ENCODE measurements around the gene NPC1L1. TPM values are rescaled to one million over a fixed set of nuclear protein-coding genes. Genes with fewer than 3 reads are reported as not detected.

The NPC1L1 gene
- total RNA-seq, 1 experiment from 2014 or later: 0.15 TPM

GRCh38 chr7:44522315-44522714, 18.8 kb downstream of the NPC1L1 start:
- no peaks in the 10 kb centered on the region for H4K20me1 ChIP-seq (ENCODE audit: insufficient read depth)
- H3K9me2 ChIP-seq (ENCODE audit: insufficient read depth): no peaks in the 10 kb centered on the region
- H3K27ac ChIP-seq (ENCODE audit: low read depth, low read length): no peak overlapping the region
- no TSS peak for BruUV-seq (replicated peaks)
- H3K4me1 ChIP-seq (ENCODE audit: control insufficient read depth in 1 of 2, insufficient read depth in 2 of 2, low read length in 2 of 2): no peaks in the 10 kb centered on the region
- H3K36me3 ChIP-seq (ENCODE audit: control insufficient read depth in 1 of 2, insufficient read depth in 2 of 2, low read length in 2 of 2): no peaks in the 10 kb centered on the region
- H3K9me3 ChIP-seq (ENCODE audit: control insufficient read depth in 1 of 2, insufficient read depth in 1 of 2, low read depth in 1 of 2, low read length in 2 of 2): no peaks in the 10 kb centered on the region
- no peak overlapping the region for H3K4me2 ChIP-seq (ENCODE audit: low read length)
- ATAC-seq: no peak
- no peak overlapping the region for H3K9ac ChIP-seq (ENCODE audit: low read length)
- no peaks in the 10 kb centered on the region for H3K27me3 ChIP-seq (ENCODE audit: insufficient read depth, low read length)
- ChIA-PET POLR2A (no interaction called here), CTCF (interaction anchor here (4.7 kb wide), 1 partner anchor 12 kb away, joined by 14 read pairs; no protein-coding TSS in a partner anchor), RAD21 (ENCODE audit: low non-redundant PET in 1 of 2, low total read pairs in 2 of 2, uncharacterized antibody in 2 of 2, unreplicated experiment in 2 of 2) (no interaction called here)
- H3K79me2 ChIP-seq (ENCODE audit: insufficient read depth, low read length): no peaks in the 10 kb centered on the region
- TF ChIP-seq SP1 (IDR thresholded peaks at IDR 0.05; ENCODE audit: low read depth): no peak
- no peak for TF ChIP-seq SIN3A (IDR thresholded peaks at IDR 0.05; ENCODE audit: low read depth)
- no peak for TF ChIP-seq FOSL1 (IDR thresholded peaks at IDR 0.05; ENCODE audit: low read depth)
- TF ChIP-seq REST (IDR thresholded peaks at IDR 0.05; ENCODE audit: low read depth): no peak
- no peak for TF ChIP-seq ELF1 (IDR thresholded peaks at IDR 0.05; ENCODE audit: borderline replicate concordance, low read depth)
- no peak for TF ChIP-seq EZH2phosphoT487 (IDR thresholded peaks at IDR 0.05; ENCODE audit: borderline replicate concordance)
- no peak for TF ChIP-seq TCF7L2 (IDR thresholded peaks at IDR 0.05; ENCODE audit: borderline replicate concordance, extremely low read depth, insufficient read depth, insufficient read length)
- TF ChIP-seq YY1 (IDR thresholded peaks at IDR 0.05; ENCODE audit: extremely low read depth, insufficient replicate concordance, low read depth, low read length): no peak
- no peak for TF ChIP-seq MAX (IDR thresholded peaks at IDR 0.05)
- TF ChIP-seq CTCF (IDR thresholded peaks at IDR 0.05 in 2 of 3, conservative IDR thresholded peaks at IDR 0.05 in 1 of 3; ENCODE audit: borderline replicate concordance in 1 of 3, insufficient read depth in 1 of 3, low read depth in 2 of 3, low read length in 2 of 3): no peak
- TF ChIP-seq JUND (IDR thresholded peaks at IDR 0.05): no peak
- TF ChIP-seq POLR2A (IDR thresholded peaks at IDR 0.05; ENCODE audit: borderline replicate concordance, extremely low read depth, insufficient read depth, insufficient read length): no peak
- no peak for TF ChIP-seq SRF (IDR thresholded peaks at IDR 0.05; ENCODE audit: low read depth)
- no peak for TF ChIP-seq ATF3 (IDR thresholded peaks at IDR 0.05)
- intact Hi-C loops (cut with micrococcal nuclease): no loop called here
- H2AFZ ChIP-seq (ENCODE audit: low read depth, low read length, poor library complexity, severe bottlenecking): no peak overlapping the region
- DNase-seq (ENCODE audit: low read depth, low spot score): no peak
- H3K4me3 ChIP-seq (replicated peaks in 1 of 2; ENCODE audit: low read depth in 1 of 2, low read length in 2 of 2): no peak overlapping the region

Data from HCT116 (cell line).